GM12873 (cell line): ENCODE data around the gene BCL2L1.

Experiments used
- CTCF ChIP-seq: IDR thresholded peaks from 2 replicates; pipeline ENCODE4 v1.5.1; 2012; ENCODE audit warnings: low read depth, mild to moderate bottlenecking, moderate library complexity, low read length, control low read depth; ENCODE audit not compliant: insufficient read depth; ENCODE audit errors: missing control alignments

Gene BCL2L1

DNA sequence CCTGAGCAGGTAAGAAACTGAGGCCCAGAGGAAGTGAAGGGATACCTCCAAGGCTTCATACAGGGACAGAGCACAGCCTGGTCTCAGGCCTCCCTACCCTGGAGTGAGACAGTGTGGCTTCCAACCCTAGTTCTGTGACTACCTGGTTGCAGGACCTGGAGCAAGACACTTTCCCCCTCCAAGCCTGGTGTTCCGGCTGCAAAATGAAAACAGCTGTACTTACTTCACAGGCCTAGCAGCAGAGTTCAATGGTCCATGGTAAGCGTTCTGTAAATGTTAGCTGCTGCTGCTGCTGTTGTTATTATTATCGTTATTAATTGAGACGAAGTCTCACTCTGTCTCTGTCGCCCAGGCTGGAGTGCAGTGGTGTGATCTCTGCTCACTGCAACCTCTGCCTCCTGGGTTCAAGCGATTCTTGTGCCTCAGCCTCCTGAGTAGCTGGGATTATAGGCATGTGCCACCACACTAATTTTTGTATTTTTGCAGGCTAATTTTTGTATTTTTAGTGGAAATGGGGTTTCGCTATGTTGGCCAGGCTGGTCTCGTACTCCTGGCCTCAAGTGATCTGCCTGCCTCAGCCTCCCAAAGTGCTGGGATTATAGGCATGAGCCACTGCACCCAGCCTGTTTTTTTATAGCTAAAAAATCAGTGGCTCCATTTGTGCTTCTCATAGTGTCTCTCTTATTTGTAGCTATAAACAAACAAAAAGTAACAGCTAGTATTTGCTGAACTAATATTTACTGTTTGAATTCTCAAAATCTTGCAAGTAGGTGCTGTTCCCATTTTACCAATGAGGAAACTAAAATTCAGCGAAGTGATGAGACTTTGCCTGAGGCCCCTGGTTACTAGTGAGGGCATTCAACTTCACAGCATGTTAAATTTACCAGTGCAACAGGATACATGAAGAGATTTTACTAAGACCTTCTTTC, 43.0 kb downstream of the BCL2L1 start:
- no peak for TF ChIP-seq CTCF

- no peak for TF ChIP-seq CTCF
These were observed 44.0 kb downstream of the BCL2L1 start for GRCh38 chr20:31678389-31679356.

DNA sequence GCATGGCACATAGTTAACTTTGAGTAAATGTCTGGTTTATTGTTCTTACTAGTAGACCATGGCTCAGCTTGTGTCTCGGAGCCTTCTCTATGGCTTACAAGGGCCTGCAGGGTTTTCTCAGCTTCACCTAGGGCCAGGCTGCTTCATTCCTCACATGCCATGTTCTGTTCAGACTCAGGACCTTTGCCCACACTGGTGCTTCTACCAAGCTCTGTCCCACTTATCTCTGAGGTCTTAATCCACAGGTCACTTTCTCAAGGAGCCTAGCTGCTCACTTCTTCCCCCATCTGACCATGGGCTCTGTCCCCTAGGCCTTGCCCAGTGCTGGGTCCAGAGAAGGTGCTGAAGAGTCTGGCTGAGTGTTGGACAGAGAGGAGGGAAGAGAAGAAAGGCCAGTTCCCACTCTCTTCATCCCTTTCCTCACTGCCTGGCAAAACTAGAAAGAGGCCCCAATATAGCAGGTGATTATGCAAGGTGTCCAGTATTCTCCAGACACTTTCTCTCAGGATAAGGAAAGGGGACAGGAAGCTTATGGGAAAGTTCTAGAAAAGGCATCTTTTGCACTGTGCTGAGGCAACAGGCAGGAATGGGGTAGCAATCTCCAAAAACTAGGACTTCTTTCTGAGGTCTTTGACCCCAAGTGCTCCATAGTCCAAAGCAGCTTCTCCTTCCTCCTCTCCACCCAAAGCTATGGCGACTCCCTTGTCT, 45.0 kb downstream of the BCL2L1 start:
- TF ChIP-seq CTCF = no peak

GRCh38 chr20:31676609-31676989, 46.1 kb downstream of the BCL2L1 start:
- no peak for TF ChIP-seq CTCF

DNA sequence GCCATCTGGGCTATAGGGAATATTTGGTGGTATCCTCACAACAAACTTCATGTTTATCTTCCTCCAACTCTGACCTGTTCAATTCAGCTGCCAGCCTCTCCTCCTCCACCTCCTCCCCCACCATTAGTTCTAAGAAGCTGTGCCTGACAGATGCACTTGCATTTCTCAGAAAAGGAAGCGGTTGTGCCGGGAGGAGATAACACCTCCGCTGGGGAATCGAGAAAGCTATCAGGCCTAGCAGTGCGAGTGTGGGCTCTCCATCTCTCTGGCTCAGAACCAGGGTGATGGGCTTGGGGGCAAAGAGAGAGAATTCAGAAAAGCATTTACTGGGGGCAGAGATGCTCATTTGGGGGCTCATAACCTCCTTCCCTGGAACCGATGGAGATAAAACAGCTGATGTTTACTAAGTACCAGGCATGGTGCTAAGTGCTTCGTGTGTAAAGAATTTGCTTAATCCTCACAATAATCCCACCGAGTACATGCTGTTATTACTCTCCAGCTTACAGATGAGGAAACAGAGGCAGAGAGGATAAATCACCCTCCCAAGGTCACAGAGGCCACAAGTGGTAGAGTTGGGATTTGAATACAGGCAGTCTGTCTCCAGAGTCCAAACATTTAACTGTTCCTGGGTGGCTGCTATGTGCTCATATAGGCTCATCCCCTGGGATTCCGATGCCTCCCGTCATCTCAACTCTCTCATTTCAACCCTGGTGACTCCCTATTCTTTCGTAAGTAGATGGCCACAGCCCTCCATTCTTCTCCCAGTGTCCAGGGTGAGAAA, 46.6 kb downstream of the BCL2L1 start:
- no peak for TF ChIP-seq CTCF

- TF ChIP-seq CTCF = no peak
These were observed 47.5 kb downstream of the BCL2L1 start for GRCh38 chr20:31674895-31675827.
